WTC11 (cell line): ENCODE measurements around the gene P3H2. TPM values are rescaled to one million over a fixed set of nuclear protein-coding genes. Genes with fewer than 3 reads are reported as not detected.

Experiments used
- ATAC-seq: fragments of 200-7000 bp; cut with Tn5 transposase; 2 replicates; pipeline ENCODE4 v1.10.0; 2021; ENCODE audit warnings: mild to moderate bottlenecking, moderate library complexity
- CTCF ChIA-PET: fragments of 300-600 bp; sonication (Branson Sonifier 250); formaldehyde crosslinking; loops from one replicate; lab custom pipeline; 2021; ENCODE audit warnings: antibody characterized with exemption; lab: Charles Lee
- POLR2A ChIA-PET: fragments of 350-600 bp; sonication (Branson Sonifier 250); formaldehyde crosslinking; loops from one replicate; lab custom pipeline; 2021; ENCODE audit warnings: antibody characterized with exemption; lab: Charles Lee
- DNase-seq: peaks from one replicate; pipeline ENCODE4 v3.0.0; 2021; ENCODE audit warnings: low spot score
- H3K27ac Mint-ChIP-seq: 2 replicates; pipeline ENCODE4 v1.8.0; 2021; ENCODE audit warnings: mixed read lengths
- H3K27me3 Mint-ChIP-seq: 2 replicates; pipeline ENCODE4 v1.8.0; 2021; ENCODE audit warnings: low read depth, mild to moderate bottlenecking, moderate library complexity, mixed read lengths
- H3K36me3 Mint-ChIP-seq: 2 replicates; pipeline ENCODE4 v1.8.0; 2021; ENCODE audit warnings: mixed read lengths
- H3K4me1 Mint-ChIP-seq: 2 replicates; pipeline ENCODE4 v1.8.0; 2022; ENCODE audit warnings: mixed read lengths
- H3K4me3 Mint-ChIP-seq: 2 replicates; pipeline ENCODE4 v1.8.0; 2021; ENCODE audit warnings: mild to moderate bottlenecking, moderate library complexity, mixed read lengths
- H3K9me3 Mint-ChIP-seq: 2 replicates; pipeline ENCODE4 v1.8.0; 2021; ENCODE audit warnings: mixed read lengths
- ATF1 ChIP-seq: sonication (generic); formaldehyde crosslinking; IDR thresholded peaks from 2 replicates; pipeline ENCODE4 v1.8.1; 2023; ENCODE audit warnings: mild to moderate bottlenecking, moderate library complexity, missing genetic modification reagents
- EMX1 ChIP-seq: fragments of 250-450 bp; sonication (Bioruptor Pico); IDR thresholded peaks from 2 replicates; pipeline ENCODE4 v1.8.0; 2021; ENCODE audit warnings: mild to moderate bottlenecking
- ETV6 ChIP-seq: sonication (generic); formaldehyde crosslinking; IDR thresholded peaks from 2 replicates; pipeline ENCODE4 v1.8.1; 2022; ENCODE audit warnings: mild to moderate bottlenecking, missing genetic modification reagents
- FOXP1 ChIP-seq: sonication (generic); formaldehyde crosslinking; IDR thresholded peaks from 2 replicates; pipeline ENCODE4 v1.8.0; 2022; ENCODE audit warnings: missing genetic modification reagents, mild to moderate bottlenecking, moderate library complexity, borderline replicate concordance
- GRHL2 ChIP-seq: fragments of 250-450 bp; sonication (Bioruptor Pico); IDR thresholded peaks from 2 replicates; pipeline ENCODE4 v1.8.0; 2022; ENCODE audit warnings: mild to moderate bottlenecking, moderate library complexity; ENCODE audit not compliant: insufficient replicate concordance, severe bottlenecking
- GTF2I ChIP-seq: fragments of 250-450 bp; sonication (Bioruptor Pico); conservative IDR thresholded peaks from 2 replicates; pipeline ENCODE4 v1.4.0; 2021; ENCODE audit warnings: mild to moderate bottlenecking
- HMGA2 ChIP-seq: fragments of 250-450 bp; sonication (Bioruptor Pico); IDR thresholded peaks from 2 replicates; pipeline ENCODE4 v1.4.0; 2021; ENCODE audit warnings: mild to moderate bottlenecking, moderate library complexity
- IRF2 ChIP-seq: sonication (generic); formaldehyde crosslinking; IDR thresholded peaks from 2 replicates; pipeline ENCODE4 v1.8.0; 2022; ENCODE audit warnings: low read depth, missing genetic modification reagents, borderline replicate concordance
- JUN ChIP-seq: sonication (generic); formaldehyde crosslinking; IDR thresholded peaks from 2 replicates; pipeline ENCODE4 v1.8.0; 2023; ENCODE audit warnings: mild to moderate bottlenecking, missing genetic modification reagents
- NFATC4 ChIP-seq: fragments of 250-450 bp; sonication (Bioruptor Pico); IDR thresholded peaks from 2 replicates; pipeline ENCODE4 v1.9.0; 2021; ENCODE audit warnings: mild to moderate bottlenecking
- PRRX2 ChIP-seq: fragments of 250-450 bp; sonication (Bioruptor Pico); IDR thresholded peaks from 2 replicates; pipeline ENCODE4 v1.8.0; 2021; ENCODE audit warnings: mild to moderate bottlenecking
- RELA ChIP-seq: sonication (generic); formaldehyde crosslinking; IDR thresholded peaks from 2 replicates; pipeline ENCODE4 v1.8.1; 2022; ENCODE audit warnings: missing genetic modification reagents, mild to moderate bottlenecking, borderline replicate concordance
- SMAD3 ChIP-seq: sonication (generic); formaldehyde crosslinking; IDR thresholded peaks from 2 replicates; pipeline ENCODE4 v1.8.0; 2022; ENCODE audit warnings: missing genetic modification reagents, mild to moderate bottlenecking, borderline replicate concordance
- ZNF138 ChIP-seq: sonication (generic); formaldehyde crosslinking; conservative IDR thresholded peaks from 2 replicates; pipeline ENCODE4 v1.8.1; 2022; ENCODE audit warnings: mild to moderate bottlenecking, moderate library complexity, missing genetic modification reagents
- ZNF219 ChIP-seq: sonication (generic); formaldehyde crosslinking; IDR thresholded peaks from 2 replicates; pipeline ENCODE4 v1.8.0; 2023; ENCODE audit warnings: missing genetic modification reagents, mild to moderate bottlenecking, borderline replicate concordance
- ZNF263 ChIP-seq: sonication (generic); formaldehyde crosslinking; IDR thresholded peaks from 2 replicates; pipeline ENCODE4 v1.8.1; 2022; ENCODE audit warnings: low read depth, mild to moderate bottlenecking, moderate library complexity, missing genetic modification reagents
- total RNA-seq: library from RNA; stranded (reverse); gene quantifications from 3 replicates; pipeline ENCODE4 v1.2.3, GENCODE V29; 2021
- TF ChIP-seq, protein P1 (sequence below): sonication (generic); formaldehyde crosslinking; IDR thresholded peaks from 2 replicates; pipeline ENCODE4 v1.8.1; 2023; ENCODE audit warnings: mild to moderate bottlenecking, missing genetic modification reagents, moderate library complexity
- TF ChIP-seq, protein P2 (sequence below): fragments of 250-450 bp; sonication (Bioruptor Pico); IDR thresholded peaks from 2 replicates; pipeline ENCODE4 v2.1.2; 2022; ENCODE audit warnings: mild to moderate bottlenecking, moderate library complexity
- TF ChIP-seq, protein P3 (sequence below): fragments of 250-450 bp; sonication (Bioruptor Pico); conservative IDR thresholded peaks from 2 replicates; pipeline ENCODE4 v1.9.0; 2021; ENCODE audit warnings: mild to moderate bottlenecking
- TF ChIP-seq, protein P4 (sequence below): sonication (generic); formaldehyde crosslinking; IDR thresholded peaks from 2 replicates; pipeline ENCODE4 v1.8.1; 2022; ENCODE audit warnings: low read depth, missing genetic modification reagents, borderline replicate concordance
- TF ChIP-seq, protein P5 (sequence below): sonication (generic); formaldehyde crosslinking; IDR thresholded peaks from 2 replicates; pipeline ENCODE4 v1.8.1; 2023; ENCODE audit warnings: mild to moderate bottlenecking, missing genetic modification reagents
- TF ChIP-seq, protein P6 (sequence below): sonication (generic); formaldehyde crosslinking; IDR thresholded peaks from 2 replicates; pipeline ENCODE4 v1.8.1; 2022; ENCODE audit warnings: mild to moderate bottlenecking, missing genetic modification reagents, moderate library complexity, borderline replicate concordance
- TF ChIP-seq, protein P7 (sequence below): sonication (generic); formaldehyde crosslinking; IDR thresholded peaks from 2 replicates; pipeline ENCODE4 v1.8.0; 2022; ENCODE audit warnings: mild to moderate bottlenecking, missing genetic modification reagents
- TF ChIP-seq, protein P8 (sequence below): fragments of 250-450 bp; sonication (Bioruptor Pico); IDR thresholded peaks from 2 replicates; pipeline ENCODE4 v1.8.0; 2021; ENCODE audit warnings: mild to moderate bottlenecking

The P3H2 gene
- total RNA-seq, 1 experiment from 2014 or later: 29.4 TPM

DNA sequence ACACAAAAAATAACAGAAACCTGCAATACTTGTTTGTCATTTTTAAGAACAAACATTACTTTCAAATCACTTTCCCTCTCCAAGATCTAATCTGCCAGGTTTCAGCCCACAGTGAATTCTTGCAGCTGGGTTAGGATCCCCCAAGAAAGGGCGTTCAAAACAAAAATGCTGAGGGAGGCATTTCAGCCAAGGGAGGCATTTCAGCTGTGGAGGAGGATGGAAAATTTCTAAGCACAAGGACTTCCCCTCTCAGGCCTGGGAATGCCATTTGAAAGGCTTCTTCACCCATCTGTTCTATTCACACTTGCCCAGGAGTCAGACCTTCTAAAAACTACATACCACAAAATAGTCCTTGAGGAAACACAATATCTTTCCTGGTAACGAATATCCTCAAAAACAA, 69.1 kb downstream of the P3H2 start:
- peaks cover 9% of the 10 kb centered on the region for H3K9me3 Mint-ChIP-seq
- DNase-seq: no peak
- ChIA-PET CTCF (no interaction called here), POLR2A (no interaction called here)
- H3K4me3 Mint-ChIP-seq: no peak overlapping the region; the same call in 1 of the 2 replicates
- peaks cover 72% of the 10 kb centered on the region for H3K4me1 Mint-ChIP-seq
- no peak for TF ChIP-seq IRF2 (CRISPR knock-in tag)
- no peak for TF ChIP-seq ATF1
- TF ChIP-seq PRRX2 (CRISPR knock-in tag): no peak
- TF ChIP-seq, protein P1, sequence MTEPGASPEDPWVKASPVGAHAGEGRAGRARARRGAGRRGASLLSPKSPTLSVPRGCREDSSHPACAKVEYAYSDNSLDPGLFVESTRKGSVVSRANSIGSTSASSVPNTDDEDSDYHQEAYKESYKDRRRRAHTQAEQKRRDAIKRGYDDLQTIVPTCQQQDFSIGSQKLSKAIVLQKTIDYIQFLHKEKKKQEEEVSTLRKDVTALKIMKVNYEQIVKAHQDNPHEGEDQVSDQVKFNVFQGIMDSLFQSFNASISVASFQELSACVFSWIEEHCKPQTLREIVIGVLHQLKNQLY (CRISPR knock-in tag): no peak
- no peak for TF ChIP-seq ZNF138
- TF ChIP-seq, protein P2, sequence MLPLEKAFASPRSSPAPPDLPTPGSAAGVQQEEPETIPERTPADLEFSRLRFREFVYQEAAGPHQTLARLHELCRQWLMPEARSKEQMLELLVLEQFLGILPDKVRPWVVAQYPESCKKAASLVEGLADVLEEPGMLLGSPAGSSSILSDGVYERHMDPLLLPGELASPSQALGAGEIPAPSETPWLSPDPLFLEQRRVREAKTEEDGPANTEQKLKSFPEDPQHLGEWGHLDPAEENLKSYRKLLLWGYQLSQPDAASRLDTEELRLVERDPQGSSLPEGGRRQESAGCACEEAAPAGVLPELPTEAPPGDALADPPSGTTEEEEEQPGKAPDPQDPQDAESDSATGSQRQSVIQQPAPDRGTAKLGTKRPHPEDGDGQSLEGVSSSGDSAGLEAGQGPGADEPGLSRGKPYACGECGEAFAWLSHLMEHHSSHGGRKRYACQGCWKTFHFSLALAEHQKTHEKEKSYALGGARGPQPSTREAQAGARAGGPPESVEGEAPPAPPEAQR (CRISPR knock-in tag): no peak
- TF ChIP-seq ETV6 (CRISPR knock-in tag): no peak
- TF ChIP-seq HMGA2 (CRISPR knock-in tag): no peak
- TF ChIP-seq, protein P3, sequence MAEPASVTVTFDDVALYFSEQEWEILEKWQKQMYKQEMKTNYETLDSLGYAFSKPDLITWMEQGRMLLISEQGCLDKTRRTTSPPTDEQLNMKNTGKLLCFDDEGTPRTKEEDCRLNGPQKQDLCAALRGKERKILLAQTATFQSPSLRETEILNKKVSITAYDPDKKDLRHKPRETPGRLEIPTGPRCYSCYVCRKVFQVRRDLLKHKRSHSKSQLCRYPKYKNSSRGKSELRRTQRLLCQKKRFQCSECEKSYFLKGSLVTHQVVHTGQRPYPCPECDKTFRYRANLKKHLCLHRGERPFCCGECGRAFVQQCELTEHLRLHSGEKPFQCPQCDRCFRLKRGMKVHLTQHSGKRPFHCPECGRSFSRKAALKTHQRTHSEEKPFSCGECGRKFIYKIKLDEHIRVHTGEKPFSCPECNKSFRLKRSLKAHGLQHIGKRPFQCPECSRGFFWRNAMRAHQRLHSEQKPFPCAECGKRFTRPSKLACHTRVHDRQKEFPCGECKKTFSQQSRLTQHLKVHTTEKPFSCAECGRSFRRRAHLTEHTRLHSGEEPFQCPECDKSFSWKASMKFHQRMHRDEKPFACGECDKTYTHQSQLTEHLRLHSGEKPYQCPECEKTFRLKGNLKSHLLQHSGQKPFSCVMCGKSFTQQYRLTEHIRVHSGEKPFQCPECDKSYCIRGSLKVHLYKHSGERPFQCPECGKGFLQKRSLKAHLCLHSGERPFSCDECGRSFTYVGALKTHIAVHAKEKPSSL (CRISPR knock-in tag): no peak
- TF ChIP-seq EMX1 (CRISPR knock-in tag): no peak
- TF ChIP-seq, protein P4, sequence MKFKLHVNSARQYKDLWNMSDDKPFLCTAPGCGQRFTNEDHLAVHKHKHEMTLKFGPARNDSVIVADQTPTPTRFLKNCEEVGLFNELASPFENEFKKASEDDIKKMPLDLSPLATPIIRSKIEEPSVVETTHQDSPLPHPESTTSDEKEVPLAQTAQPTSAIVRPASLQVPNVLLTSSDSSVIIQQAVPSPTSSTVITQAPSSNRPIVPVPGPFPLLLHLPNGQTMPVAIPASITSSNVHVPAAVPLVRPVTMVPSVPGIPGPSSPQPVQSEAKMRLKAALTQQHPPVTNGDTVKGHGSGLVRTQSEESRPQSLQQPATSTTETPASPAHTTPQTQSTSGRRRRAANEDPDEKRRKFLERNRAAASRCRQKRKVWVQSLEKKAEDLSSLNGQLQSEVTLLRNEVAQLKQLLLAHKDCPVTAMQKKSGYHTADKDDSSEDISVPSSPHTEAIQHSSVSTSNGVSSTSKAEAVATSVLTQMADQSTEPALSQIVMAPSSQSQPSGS (CRISPR knock-in tag): no peak
- no peak for TF ChIP-seq JUN (CRISPR knock-in tag)
- no peak for TF ChIP-seq RELA (CRISPR knock-in tag)
- TF ChIP-seq ZNF219 (CRISPR knock-in tag): no peak
- TF ChIP-seq, protein P5, sequence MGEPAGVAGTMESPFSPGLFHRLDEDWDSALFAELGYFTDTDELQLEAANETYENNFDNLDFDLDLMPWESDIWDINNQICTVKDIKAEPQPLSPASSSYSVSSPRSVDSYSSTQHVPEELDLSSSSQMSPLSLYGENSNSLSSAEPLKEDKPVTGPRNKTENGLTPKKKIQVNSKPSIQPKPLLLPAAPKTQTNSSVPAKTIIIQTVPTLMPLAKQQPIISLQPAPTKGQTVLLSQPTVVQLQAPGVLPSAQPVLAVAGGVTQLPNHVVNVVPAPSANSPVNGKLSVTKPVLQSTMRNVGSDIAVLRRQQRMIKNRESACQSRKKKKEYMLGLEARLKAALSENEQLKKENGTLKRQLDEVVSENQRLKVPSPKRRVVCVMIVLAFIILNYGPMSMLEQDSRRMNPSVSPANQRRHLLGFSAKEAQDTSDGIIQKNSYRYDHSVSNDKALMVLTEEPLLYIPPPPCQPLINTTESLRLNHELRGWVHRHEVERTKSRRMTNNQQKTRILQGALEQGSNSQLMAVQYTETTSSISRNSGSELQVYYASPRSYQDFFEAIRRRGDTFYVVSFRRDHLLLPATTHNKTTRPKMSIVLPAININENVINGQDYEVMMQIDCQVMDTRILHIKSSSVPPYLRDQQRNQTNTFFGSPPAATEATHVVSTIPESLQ (CRISPR knock-in tag): no peak
- TF ChIP-seq FOXP1 (CRISPR knock-in tag): no peak
- TF ChIP-seq ZNF263 (CRISPR knock-in tag): no peak
- TF ChIP-seq SMAD3 (CRISPR knock-in tag): no peak
- ATAC-seq: peak; percentile 69
- H3K27ac Mint-ChIP-seq: peak overlapping the region; percentile 78
- no peaks in the 10 kb centered on the region for H3K27me3 Mint-ChIP-seq
- peaks cover 9% of the 10 kb centered on the region for H3K36me3 Mint-ChIP-seq

DNA sequence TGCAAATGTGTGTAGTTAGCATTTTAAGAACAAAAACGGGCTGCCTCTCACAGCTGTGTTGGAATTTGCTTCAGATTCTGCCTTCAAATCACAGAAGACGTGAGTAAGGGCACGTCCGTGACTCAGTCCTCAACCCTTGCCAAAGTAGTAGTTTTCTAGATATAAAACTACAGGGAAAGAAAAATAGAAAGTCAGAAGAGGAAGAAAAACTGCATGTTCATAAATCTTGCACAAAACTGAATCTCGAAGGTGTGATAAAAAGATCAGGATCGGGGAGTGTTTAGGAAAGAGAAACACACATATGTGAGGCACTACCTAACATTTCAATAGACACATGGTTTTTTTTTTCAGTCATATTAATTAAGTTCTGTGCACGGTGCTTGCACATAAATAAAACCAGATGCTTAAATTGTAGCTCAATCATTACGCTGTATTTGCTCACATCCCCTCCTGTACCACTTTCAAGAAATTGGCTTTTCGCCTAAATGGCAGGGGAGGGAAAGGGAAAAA, 71.7 kb downstream of the P3H2 start:
- Mint-ChIP-seq H3K27ac (peak overlapping the region; percentile 99), H3K27me3 (no peaks in the 10 kb centered on the region), H3K36me3 (peaks cover 9% of the 10 kb centered on the region), H3K4me3 (peak overlapping the region; percentile 40), H3K9me3 (peaks cover 9% of the 10 kb centered on the region), H3K4me1 (peaks cover 73% of the 10 kb centered on the region)
- ATAC-seq: peak; percentile 40; the same call in 1 of the 2 replicates
- no peak for DNase-seq
- ChIA-PET POLR2A (no interaction called here), CTCF (interaction anchor here (1.3 to 1.4 kb wide), 2 partner anchors 16 to 72 kb away, joined by 4 to 8 read pairs; partner anchors contain the start of gene P3H2)
- no peak for TF ChIP-seq PRRX2 (CRISPR knock-in tag)
- TF ChIP-seq, protein P6, sequence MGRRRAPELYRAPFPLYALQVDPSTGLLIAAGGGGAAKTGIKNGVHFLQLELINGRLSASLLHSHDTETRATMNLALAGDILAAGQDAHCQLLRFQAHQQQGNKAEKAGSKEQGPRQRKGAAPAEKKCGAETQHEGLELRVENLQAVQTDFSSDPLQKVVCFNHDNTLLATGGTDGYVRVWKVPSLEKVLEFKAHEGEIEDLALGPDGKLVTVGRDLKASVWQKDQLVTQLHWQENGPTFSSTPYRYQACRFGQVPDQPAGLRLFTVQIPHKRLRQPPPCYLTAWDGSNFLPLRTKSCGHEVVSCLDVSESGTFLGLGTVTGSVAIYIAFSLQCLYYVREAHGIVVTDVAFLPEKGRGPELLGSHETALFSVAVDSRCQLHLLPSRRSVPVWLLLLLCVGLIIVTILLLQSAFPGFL (CRISPR knock-in tag): no peak
- TF ChIP-seq, protein P7, sequence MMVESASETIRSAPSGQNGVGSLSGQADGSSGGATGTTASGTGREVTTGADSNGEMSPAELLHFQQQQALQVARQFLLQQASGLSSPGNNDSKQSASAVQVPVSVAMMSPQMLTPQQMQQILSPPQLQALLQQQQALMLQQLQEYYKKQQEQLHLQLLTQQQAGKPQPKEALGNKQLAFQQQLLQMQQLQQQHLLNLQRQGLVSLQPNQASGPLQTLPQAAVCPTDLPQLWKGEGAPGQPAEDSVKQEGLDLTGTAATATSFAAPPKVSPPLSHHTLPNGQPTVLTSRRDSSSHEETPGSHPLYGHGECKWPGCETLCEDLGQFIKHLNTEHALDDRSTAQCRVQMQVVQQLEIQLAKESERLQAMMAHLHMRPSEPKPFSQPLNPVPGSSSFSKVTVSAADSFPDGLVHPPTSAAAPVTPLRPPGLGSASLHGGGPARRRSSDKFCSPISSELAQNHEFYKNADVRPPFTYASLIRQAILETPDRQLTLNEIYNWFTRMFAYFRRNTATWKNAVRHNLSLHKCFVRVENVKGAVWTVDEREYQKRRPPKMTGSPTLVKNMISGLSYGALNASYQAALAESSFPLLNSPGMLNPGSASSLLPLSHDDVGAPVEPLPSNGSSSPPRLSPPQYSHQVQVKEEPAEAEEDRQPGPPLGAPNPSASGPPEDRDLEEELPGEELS: no peak
- TF ChIP-seq, protein P8, sequence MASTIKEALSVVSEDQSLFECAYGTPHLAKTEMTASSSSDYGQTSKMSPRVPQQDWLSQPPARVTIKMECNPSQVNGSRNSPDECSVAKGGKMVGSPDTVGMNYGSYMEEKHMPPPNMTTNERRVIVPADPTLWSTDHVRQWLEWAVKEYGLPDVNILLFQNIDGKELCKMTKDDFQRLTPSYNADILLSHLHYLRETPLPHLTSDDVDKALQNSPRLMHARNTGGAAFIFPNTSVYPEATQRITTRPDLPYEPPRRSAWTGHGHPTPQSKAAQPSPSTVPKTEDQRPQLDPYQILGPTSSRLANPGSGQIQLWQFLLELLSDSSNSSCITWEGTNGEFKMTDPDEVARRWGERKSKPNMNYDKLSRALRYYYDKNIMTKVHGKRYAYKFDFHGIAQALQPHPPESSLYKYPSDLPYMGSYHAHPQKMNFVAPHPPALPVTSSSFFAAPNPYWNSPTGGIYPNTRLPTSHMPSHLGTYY (CRISPR knock-in tag): no peak
- TF ChIP-seq GRHL2 (CRISPR knock-in tag): no peak
- no peak for TF ChIP-seq NFATC4 (CRISPR knock-in tag)
- no peak for TF ChIP-seq GTF2I
